HG02610 (cell line): ENCODE data around the gene SMIM44.
"Not testable (repeated sequence)": the region's sequence is repeated elsewhere in the genome, so short reads cannot be mapped to it uniquely, and the experiment has no call there.

Experiments
- ATAC-seq: cut with Tn5 transposase; IDR thresholded peaks from one replicate; pipeline ENCODE4 v1.9.1; 2021; ENCODE audit warnings: mild to moderate bottlenecking, moderate library complexity; ENCODE audit not compliant: unreplicated experiment

The SMIM44 gene

DNA sequence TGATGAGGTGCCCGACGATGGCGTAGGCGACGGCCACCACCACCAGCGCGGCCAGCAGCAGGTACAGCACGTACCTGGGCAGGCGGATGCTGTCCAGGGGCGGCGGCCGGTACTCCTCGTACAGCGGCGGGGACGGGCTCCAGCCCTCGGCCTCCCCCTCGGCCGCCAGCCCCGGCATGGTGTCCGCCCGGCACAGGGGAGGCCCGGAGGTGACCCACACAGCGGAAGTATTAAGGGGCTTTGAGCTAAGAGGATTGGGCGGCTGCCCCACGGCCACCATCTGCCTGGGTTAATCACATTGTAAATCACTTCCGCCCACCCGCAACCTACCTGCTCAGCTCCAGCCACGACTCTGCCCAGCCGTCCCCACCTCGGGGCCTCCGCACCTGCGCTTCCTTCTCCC, at the start of gene SMIM44:
Gene SMIM44, minus strand, starts transcription at position 216 of the 403 bp plus-strand sequence. Its CDS starts 38 bp downstream, at position 178.
- ATAC-seq, result no peak

GRCh38 chr19:3533033-3533432, 49.8 kb upstream of the SMIM44 start:
- no peak for ATAC-seq

- ATAC-seq, result no peak
Measured at GRCh38 chr19:3532154-3532786, 49.0 kb upstream of the SMIM44 start.

GRCh38 chr19:3531716-3532115, 48.5 kb upstream of the SMIM44 start:
- no peak for ATAC-seq

GRCh38 chr19:3530389-3530788, 47.1 kb upstream of the SMIM44 start:
- ATAC-seq, result no peak

- ATAC-seq, result not testable (repeated sequence)
Measured at GRCh38 chr19:3529299-3529698, 46.1 kb upstream of the SMIM44 start.

- ATAC-seq, result no peak
Measured at GRCh38 chr19:3528539-3529211, 45.4 kb upstream of the SMIM44 start.

- no peak for ATAC-seq
Measured at GRCh38 chr19:3528080-3528479, 44.8 kb upstream of the SMIM44 start.

GRCh38 chr19:3527238-3527910, 44.1 kb upstream of the SMIM44 start:
- no peak for ATAC-seq

- ATAC-seq, result no peak
Measured at GRCh38 chr19:3526507-3527237, 43.4 kb upstream of the SMIM44 start.

DNA sequence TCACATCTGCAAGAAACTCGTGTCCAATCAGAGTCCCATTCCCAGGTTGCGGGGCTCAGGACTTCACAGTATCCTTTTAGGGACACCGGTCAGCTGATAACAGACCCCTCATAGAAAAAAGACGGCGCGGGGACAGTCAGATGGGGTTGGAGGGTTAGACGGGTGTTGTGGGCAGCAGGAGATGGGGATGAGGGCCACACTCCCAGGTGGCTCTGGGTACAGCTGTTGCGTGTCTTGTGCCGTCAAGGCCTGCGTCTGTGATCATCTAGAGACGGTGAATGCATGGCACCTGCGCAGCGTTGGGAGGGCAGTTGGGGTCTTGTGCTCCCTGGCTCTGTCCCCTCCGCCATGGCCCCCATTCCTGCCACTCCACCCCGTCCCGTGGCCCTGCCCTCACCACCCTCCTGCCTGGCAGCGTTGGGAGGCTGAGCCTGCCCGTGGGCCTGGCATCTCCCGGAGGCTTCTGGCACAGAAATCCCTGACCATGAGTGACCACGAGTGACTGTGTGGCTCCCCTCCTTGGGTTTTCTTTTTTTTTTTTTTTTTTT, 41.7 kb upstream of the SMIM44 start:
- no peak for ATAC-seq

DNA sequence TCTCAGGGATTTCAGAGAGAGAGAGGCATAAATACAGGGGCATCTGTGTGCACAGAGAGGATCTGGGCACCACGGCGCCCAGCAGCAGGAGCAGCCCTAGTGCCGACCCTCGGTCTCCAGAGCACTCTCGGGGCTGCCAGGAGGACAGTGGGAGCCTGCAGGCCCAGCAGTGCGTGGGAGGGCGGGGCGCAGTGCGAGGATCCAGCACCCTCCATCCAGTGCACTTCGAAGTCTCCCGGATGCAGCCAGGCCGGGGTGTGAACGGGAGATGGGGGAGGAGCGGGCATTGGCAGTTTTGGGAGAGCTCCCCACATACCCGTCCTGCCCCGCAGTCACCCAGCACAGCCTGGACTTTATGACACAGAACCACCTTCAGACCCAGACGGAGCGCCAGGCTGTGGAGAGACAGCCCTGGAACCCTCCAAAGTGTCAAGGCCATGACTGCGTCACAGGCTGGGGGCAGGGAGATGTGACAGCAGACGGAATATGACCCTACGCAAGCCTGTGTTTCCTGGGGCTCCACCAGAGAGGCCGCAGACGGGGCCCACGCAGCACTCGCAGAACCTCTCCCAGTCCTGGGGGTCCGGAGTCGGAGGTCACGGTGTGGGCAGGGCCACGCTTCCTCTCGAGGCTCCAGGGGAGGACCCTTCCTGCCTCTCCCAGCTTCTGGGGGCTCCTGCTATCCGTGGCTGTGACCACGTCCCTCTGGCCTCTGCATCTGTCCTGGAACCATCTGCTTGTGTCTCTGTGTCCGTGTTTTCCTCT, 41.0 kb upstream of the SMIM44 start:
- ATAC-seq, result no peak

- ATAC-seq, result no peak
Measured at GRCh38 chr19:3523361-3524077, 40.3 kb upstream of the SMIM44 start.

DNA sequence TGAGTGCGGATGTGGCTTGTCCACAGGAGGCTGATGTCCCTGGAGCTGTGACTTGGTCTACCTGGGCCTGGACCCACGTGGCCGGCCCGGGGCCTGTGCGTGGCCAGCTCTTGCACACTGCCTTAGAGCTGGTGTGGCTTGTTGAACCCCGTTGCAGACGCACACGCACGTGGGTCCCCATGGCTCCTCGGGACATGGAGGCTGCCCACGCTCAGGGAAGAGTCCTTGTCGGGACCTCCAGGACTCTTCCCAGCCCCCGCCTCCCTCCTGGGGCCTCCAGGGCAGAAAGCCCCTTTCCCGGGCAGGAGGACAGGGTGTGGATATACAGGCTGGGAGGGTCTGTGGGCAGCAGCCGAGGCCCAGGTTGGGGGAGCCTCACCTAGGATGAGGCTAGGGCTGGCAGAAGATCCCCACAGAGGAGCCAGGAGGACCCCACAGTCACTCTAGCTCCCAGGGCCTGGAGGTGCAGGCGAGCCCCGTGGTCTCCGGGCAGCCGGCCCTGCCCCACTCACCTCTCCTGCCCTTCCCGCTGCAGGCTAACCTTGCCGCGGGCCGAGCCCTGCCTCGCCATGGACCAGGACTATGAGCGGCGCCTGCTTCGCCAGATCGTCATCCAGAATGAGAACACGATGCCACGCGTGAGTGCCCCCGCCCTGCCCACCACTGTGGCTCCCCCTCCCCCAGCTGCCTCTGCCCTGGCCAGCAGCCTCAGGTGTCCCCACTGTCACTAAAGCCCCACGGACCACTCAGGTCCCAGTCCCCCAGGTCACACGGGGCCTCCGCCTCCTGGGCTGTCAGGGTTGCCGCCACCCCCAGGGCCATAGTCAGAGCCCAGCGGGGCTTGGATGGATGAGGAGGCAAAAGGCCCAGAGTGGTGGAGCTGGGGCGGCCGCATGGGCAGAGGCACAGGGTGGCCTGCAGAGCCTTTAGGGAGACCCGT, 39.5 kb upstream of the SMIM44 start:
- ATAC-seq, result no peak

DNA sequence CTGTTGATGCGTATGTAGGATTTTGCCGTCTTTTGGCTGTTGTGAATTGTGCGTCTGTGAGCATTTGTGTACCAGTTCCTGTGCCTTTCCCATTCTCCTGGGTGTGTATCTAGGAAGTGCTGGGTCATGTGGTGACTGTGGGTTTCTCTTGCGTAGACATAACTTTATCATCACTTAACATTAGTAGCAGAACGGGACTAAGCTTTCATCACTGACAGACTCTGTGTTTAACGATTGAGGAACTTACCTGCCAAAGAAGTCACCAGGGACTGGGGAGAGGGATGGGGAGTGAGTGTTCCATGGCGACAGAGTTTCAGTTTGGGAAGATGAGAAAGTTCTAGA, 37.8 kb upstream of the SMIM44 start:
- ATAC-seq, result no peak

GRCh38 chr19:3520166-3521103, 37.2 kb upstream of the SMIM44 start:
- no peak for ATAC-seq

GRCh38 chr19:3519126-3519525, 35.9 kb upstream of the SMIM44 start:
- no peak for ATAC-seq

- no peak for ATAC-seq
Measured at GRCh38 chr19:3518659-3519058, 35.4 kb upstream of the SMIM44 start.
